Psoas muscle (tissue), 8 donors: ENCODE measurements around the gene SCNN1B. TPM values are rescaled to one million over a fixed set of nuclear protein-coding genes. Genes with fewer than 3 reads are reported as not detected.

Source experiments
- ATAC-seq, 4 donors: fragments of 200-7000 bp; cut with Tn5 transposase; one replicate each; pipeline ENCODE4 v1.9.1; 2020; ENCODE audit warnings: moderate library complexity in 3 of 4, mild to moderate bottlenecking in 2 of 4
- DNase-seq, 2 donors: peaks; one replicate each; pipeline ENCODE4 v3.0.0-alpha.2; 2020
- H3K27ac ChIP-seq: fragments of 200-600 bp; one replicate; pipeline ENCODE4 v1.8.0; 2022
- H3K27me3 ChIP-seq, 3 donors: fragments of 200-600 bp in 1 of 3; one replicate each; pipeline versions ENCODE4 v1.6.1 to v1.8.0; 2013 to 2022; ENCODE audit warnings: low read length in 2 of 3, mild to moderate bottlenecking in 2 of 3, moderate library complexity in 1 of 3; ENCODE audit not compliant: insufficient read depth in 3 of 3
- H3K36me3 ChIP-seq, 2 donors: fragments of 200-600 bp in 1 of 2; one replicate each; pipeline versions ENCODE4 v1.6.1 to v1.8.0; 2013 to 2022; ENCODE audit warnings: low read depth in 1 of 2, mild to moderate bottlenecking in 1 of 2, moderate library complexity in 1 of 2; ENCODE audit not compliant: insufficient read depth in 1 of 2
- H3K4me1 ChIP-seq: fragments of 200-600 bp; one replicate; pipeline ENCODE4 v1.8.0; 2022
- H3K4me3 ChIP-seq: fragments of 200-600 bp; one replicate; pipeline ENCODE4 v1.8.0; 2022; ENCODE audit warnings: mild to moderate bottlenecking
- H3K9me3 ChIP-seq: fragments of 200-600 bp; one replicate; pipeline ENCODE4 v1.8.0; 2022
- CTCF ChIP-seq: fragments of 200-600 bp; IDR thresholded peaks from one replicate; pipeline ENCODE4 v1.8.0; 2022; ENCODE audit warnings: antibody characterized with exemption
- WGBS, 3 donors: extraction: QIAGEN DNeasy Blood & Tissue Kit; methylation state at CpG; one replicate each; pipeline versions ENCODE4 v1.1.6 to v1.1.7; 2013; 5-methylcytosine and 5-hydroxymethylcytosine counted together
- intact Hi-C, 2 donors: fragments of 100-400 bp; cut with DNase I; formaldehyde crosslinking; loops; one replicate each; pipeline versions ENCODE4 v1.11.0 to v1.14.2; 2022
- polyA plus RNA-seq, 3 donors: library from polyadenylated mRNA; stranded (reverse); fragments of 200-250 nt; gene quantifications; one replicate each; pipeline ENCODE4 v1.2.3, GENCODE V29; 2013
- total RNA-seq, 4 donors: library from RNA; stranded (reverse); fragmentation: NEBNext Ultra II Directional in 2 of 4; extraction: Animal tissue kit (Norgen Biotek cat#: 25700) in 2 of 4; gene quantifications; one replicate each; pipeline versions ENCODE4 v1.2.1 to v1.2.4, GENCODE V29; 2021 to 2023
- donor health status: healthy with polysubstance abuse.
- donor health status: DM: no; HTN: no; CAD: no; lungs with moderate emphysema.
- donor health status: Bipolar disorder and iron deficiency.
- donor health status: healthy.
- donor health status: DM: yes; HTN: yes; CAD: no.
- donor health status: DM: no; HTN: no; CAD: no.
- donor health status: DM: no; HTN: no; CAD: no.
- donor health status: DM: yes; HTN: yes; CAD: no.

Gene SCNN1B
- total and polyA plus RNA-seq, 7 donors: 0.10 to 0.76 (median 0.51) TPM

- TF ChIP-seq CTCF: no peak
- no peak for ATAC-seq
- Histone ChIP-seq H3K36me3 (no peaks in the 10 kb centered on the region), H3K4me3 (no peak overlapping the region), H3K27ac (no peak overlapping the region), H3K9me3 (no peaks in the 10 kb centered on the region), H3K4me1 (no peaks in the 10 kb centered on the region), H3K27me3 (no peaks in the 10 kb centered on the region)
- intact Hi-C loops: no loop called here
- no peak for DNase-seq
Observed at GRCh38 chr16:23268561-23268960, 33.5 kb upstream of the SCNN1B start.

GRCh38 chr16:23269248-23269953 is 32.7 kb upstream of the SCNN1B start:
- WGBS, 3 donors: 72 to 82% (median 81%) methylated on average over 6 of the region's 6 CpGs
- DNase-seq (no peak), ATAC-seq (no peak)
- no peaks in the 10 kb centered on the region for H3K4me1 ChIP-seq
- no peaks in the 10 kb centered on the region for H3K36me3 ChIP-seq
- H3K27me3 ChIP-seq: no peaks in the 10 kb centered on the region
- no peak overlapping the region for H3K27ac ChIP-seq
- intact Hi-C loops: no loop called here
- no peak for TF ChIP-seq CTCF
- H3K4me3 ChIP-seq: no peak overlapping the region
- H3K9me3 ChIP-seq: no peaks in the 10 kb centered on the region

- intact Hi-C loops: no loop called here
- ATAC-seq (no peak), DNase-seq (no peak)
- Histone ChIP-seq H3K9me3 (no peaks in the 10 kb centered on the region), H3K36me3 (no peaks in the 10 kb centered on the region), H3K4me3 (no peak overlapping the region), H3K27me3 (no peaks in the 10 kb centered on the region), H3K27ac (no peak overlapping the region), H3K4me1 (no peaks in the 10 kb centered on the region)
- TF ChIP-seq CTCF: no peak
- 96 to 98% (median 97%) methylated on average over 3 of the region's 3 CpGs for WGBS, 3 donors
Observed at GRCh38 chr16:23270654-23271053, 31.4 kb upstream of the SCNN1B start.

- no peaks in the 10 kb centered on the region for H3K27me3 ChIP-seq
- ATAC-seq (no peak), DNase-seq (no peak)
- intact Hi-C loops: no loop called here
- H3K27ac ChIP-seq: no peak overlapping the region
- H3K9me3 ChIP-seq: no peaks in the 10 kb centered on the region
- 42 to 64% (median 45%) methylated on average over 2 of the region's 2 CpGs for WGBS, 3 donors
- H3K4me1 ChIP-seq: no peaks in the 10 kb centered on the region
- TF ChIP-seq CTCF: no peak
- no peaks in the 10 kb centered on the region for H3K36me3 ChIP-seq
- no peak overlapping the region for H3K4me3 ChIP-seq
Observed at GRCh38 chr16:23274968-23275367, 27.1 kb upstream of the SCNN1B start.

- 63 to 65% (median 63%) methylated on average over 4 of the region's 4 CpGs for WGBS, 3 donors
- intact Hi-C loops: no loop called here
- ATAC-seq (no peak), DNase-seq (no peak)
- Histone ChIP-seq H3K27me3 (peaks cover 0 to 12% (median 0%) of the 10 kb centered on the region in 3 donors), H3K4me1 (no peaks in the 10 kb centered on the region), H3K36me3 (no peaks in the 10 kb centered on the region), H3K27ac (no peak overlapping the region), H3K9me3 (no peaks in the 10 kb centered on the region), H3K4me3 (no peak overlapping the region)
- no peak for TF ChIP-seq CTCF
Observed at GRCh38 chr16:23276821-23277220, 25.3 kb upstream of the SCNN1B start.
